Activated CD4-positive, alpha-beta T cell treated with anti-CD3 and anti-CD28 coated beads, Interleukin-2, amount 50 U/mL, for 4 hours (primary cell): ENCODE measurements around the gene HAAO.
"Not testable (repeated sequence)": the region's sequence is repeated elsewhere in the genome, so short reads cannot be mapped to it uniquely, and the experiment has no call there.

Experiments used
- DNase-seq, 2 experiments: peaks; one replicate each; pipeline ENCODE4 v3.0.0-alpha.2; 2020

The HAAO gene

DNA sequence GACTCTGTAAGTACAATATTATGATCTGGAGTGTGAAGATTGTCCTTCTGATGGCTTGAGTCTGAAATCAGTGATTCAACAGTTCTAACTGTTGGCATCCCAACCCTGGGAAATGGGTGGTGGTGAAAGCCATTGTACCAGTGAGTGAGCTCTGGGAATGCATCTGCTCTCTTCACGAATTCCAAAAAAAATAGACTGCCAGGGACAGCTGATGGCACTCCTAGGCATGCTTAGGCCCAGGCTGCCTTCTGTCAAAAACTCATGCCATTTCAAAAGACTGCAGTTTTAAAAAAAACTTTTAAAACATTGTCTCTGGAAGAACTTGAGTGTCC lies 48.8 kb downstream of the HAAO start:
- DNase-seq = no peak

DNA sequence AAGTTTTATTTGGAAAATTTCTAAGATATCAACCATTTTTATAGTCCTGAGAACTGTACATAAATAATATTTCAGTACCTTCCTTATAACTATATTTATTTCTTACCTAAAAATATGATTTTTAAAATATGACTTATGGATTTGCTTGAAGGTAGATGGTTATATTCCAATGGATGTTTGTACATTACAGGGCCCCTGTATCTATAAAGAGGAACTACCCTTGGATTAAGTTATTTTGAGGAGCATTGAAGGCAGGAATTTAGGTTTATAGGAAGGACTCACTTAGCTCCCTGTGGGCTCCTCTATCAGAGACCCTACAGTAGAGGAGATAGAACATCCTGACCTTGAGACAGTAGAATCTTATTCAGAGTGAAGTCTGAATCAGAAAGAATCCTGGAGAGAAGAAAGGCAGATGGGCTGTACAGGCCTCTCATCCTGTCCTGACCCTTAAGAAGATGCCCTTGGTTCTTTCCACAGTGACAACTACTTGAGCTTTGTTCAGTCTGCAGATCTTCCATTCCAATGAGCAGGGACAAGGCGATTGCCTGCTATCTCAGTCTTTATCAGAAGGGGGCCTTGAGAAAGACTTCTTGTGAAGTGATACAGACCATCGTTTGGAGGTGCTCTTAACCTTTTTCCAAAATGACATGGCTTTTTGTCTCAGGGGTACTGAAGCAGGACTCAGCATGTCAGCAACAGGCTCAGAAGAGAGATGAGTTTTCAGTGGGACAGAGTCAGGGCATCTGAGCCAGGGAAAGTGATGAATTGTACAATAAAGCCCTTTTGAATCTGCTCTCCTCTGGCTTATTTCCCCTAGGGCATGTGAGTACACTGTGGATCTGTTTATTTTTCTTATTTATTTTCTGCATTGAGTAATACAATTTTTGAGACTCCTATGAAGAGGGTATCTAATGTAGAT lies 49.4 kb downstream of the HAAO start:
- DNase-seq = no peak

DNA sequence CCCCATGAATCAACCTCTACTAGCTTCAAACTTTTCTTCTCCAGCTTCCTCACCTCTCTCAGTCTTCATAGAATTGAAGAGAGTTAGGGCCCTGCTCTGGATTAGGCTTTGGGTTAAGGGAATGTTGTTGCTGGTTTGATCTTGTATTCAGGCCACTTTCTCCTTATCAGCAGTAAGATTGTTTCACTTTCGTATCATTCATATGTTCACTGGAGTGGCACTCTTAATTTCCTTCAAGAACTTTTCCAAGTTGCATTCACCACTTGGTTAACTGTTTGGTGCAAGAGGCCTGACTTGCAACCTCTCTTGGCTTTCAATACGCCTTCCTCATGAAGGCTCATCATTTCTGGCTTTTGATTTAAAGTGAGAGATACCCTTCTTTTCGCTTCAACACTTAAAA lies 51.2 kb downstream of the HAAO start:
- no peak for DNase-seq

- no peak for DNase-seq
Observed at GRCh38 chr2:42736598-42737322, 55.6 kb downstream of the HAAO start.

- DNase-seq = no peak
Observed at GRCh38 chr2:42733852-42734251, 58.5 kb downstream of the HAAO start.

GRCh38 chr2:42731316-42731715 lies 61.1 kb downstream of the HAAO start:
- DNase-seq = not testable (repeated sequence)

DNA sequence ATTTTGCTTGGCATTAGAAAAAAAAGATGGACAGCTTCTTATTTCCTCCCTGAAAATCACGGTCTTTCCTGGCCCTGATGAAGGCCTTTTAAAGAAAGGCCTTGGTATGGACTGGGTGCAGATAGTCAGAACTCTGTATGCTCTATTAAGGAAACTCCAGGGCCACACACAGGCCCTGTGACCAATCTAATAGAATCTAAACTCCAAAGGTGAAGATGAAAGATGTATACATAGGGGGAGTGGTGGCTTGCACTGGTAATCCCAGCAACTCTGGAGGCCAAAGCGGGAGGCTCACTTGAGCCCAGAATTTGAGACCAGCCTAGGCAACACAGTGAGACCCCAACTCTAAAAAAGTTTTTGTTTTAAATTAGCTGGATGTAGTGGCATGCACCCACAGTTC lies 65.7 kb downstream of the HAAO start:
- no peak for DNase-seq

- no peak for DNase-seq
Observed at GRCh38 chr2:42725657-42726056, 66.7 kb downstream of the HAAO start.

GRCh38 chr2:42724886-42725285 lies 67.5 kb downstream of the HAAO start:
- DNase-seq = no peak

DNA sequence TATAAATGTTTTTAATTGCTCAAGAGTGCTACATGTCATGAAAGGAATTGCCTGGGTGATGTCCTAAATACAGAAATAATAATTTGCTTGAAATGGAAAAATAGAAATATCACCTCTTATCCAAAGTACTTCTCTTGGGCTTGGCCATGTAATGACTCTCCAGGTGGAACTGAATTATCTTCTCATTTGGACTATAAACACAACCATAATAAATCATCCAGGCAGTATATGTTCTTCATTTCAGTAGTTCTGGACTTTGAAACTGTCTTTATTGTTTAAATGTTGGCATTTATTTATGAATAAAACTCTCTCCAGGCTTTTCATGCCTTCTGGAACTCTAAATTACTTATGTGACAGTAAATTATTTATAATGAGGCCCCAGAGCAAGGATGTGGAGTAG lies 68.9 kb downstream of the HAAO start:
- no peak for DNase-seq

- no peak for DNase-seq
Observed at GRCh38 chr2:42722320-42723190, 69.8 kb downstream of the HAAO start.

- no peak for DNase-seq
Observed at GRCh38 chr2:42721898-42722297, 70.5 kb downstream of the HAAO start.
